Left lobe of liver (tissue), 2 donors: ENCODE data around the gene CGB3. TPM values are rescaled to one million over a fixed set of nuclear protein-coding genes. Genes with fewer than 3 reads are reported as not detected.

Experiments used
- ATAC-seq: fragments of 200-7000 bp; cut with Tn5 transposase; one replicate; pipeline ENCODE4 v1.9.1; 2020; ENCODE audit warnings: mild to moderate bottlenecking, moderate library complexity
- DNase-seq: peaks from one replicate; pipeline ENCODE4 v3.0.0-alpha.2; 2020; ENCODE audit warnings: low spot score
- total RNA-seq: library from RNA; stranded (reverse); gene quantifications from one replicate; pipeline ENCODE4 v1.2.1, GENCODE V29; 2021
- donor health status: DM: no; HTN: no; CAD: no; lungs with moderate emphysema.
- donor health status: DM: no; HTN: yes; CAD: no.

CGB3 gene
- total RNA-seq, 1 donor from 2014 or later: not detected

- DNase-seq (no peak), ATAC-seq (no peak)
Measured at GRCh38 chr19:48991011-48991609, 33.0 kb downstream of the CGB3 start.

- ATAC-seq: no peak
- DNase-seq: no peak
Measured at GRCh38 chr19:48990400-48990799, 33.7 kb downstream of the CGB3 start.

GRCh38 chr19:48989701-48990291 is 34.3 kb downstream of the CGB3 start:
- no peak for ATAC-seq
- DNase-seq: no peak

GRCh38 chr19:48988860-48989259 is 35.3 kb downstream of the CGB3 start:
- DNase-seq (no peak), ATAC-seq (no peak)

- no peak for ATAC-seq
- no peak for DNase-seq
Measured at GRCh38 chr19:48988286-48988685, 35.8 kb downstream of the CGB3 start.

- DNase-seq (no peak), ATAC-seq (no peak)
Measured at GRCh38 chr19:48987323-48987722, 36.8 kb downstream of the CGB3 start.

GRCh38 chr19:48986211-48986610 is 37.9 kb downstream of the CGB3 start:
- DNase-seq (no peak), ATAC-seq (no peak)

- ATAC-seq (no peak), DNase-seq (no peak)
Measured at GRCh38 chr19:48985711-48986110, 38.4 kb downstream of the CGB3 start.

- no peak for ATAC-seq
- no peak for DNase-seq
Measured at GRCh38 chr19:48982280-48982679, 41.9 kb downstream of the CGB3 start.

- DNase-seq (no peak), ATAC-seq (no peak)
Measured at GRCh38 chr19:48977061-48977460, 47.1 kb downstream of the CGB3 start.

- ATAC-seq: peak; percentile 54
Measured at GRCh38 chr19:48975947-48976847, 47.9 kb downstream of the CGB3 start.

More at GRCh38 chr19:48975947-48976847, 47.9 kb downstream of the CGB3 start:
- DNase-seq: no peak

Other genes starting within 250 kb of the CGB3 start
- gene BCAT2, start 213.3 kb downstream of the CGB3 start, total RNA-seq: 21.7 TPM
- 15.7 TPM for gene HSD17B14, start 187.8 kb downstream of the CGB3 start, total RNA-seq
- 7.6 TPM for gene PLEKHA4, start 155.7 kb downstream of the CGB3 start, total RNA-seq
- gene PPP1R15A, start 151.9 kb downstream of the CGB3 start, total RNA-seq: 5.7 TPM
- gene TULP2, start 125.6 kb downstream of the CGB3 start, total RNA-seq: not detected
- 300 TPM for gene NUCB1, start 124.0 kb downstream of the CGB3 start, total RNA-seq
- gene DHDH, start 90.6 kb downstream of the CGB3 start, total RNA-seq: 0.23 TPM
- 18.9 TPM for gene BAX, start 69.5 kb downstream of the CGB3 start, total RNA-seq
- gene FTL, start 59.0 kb downstream of the CGB3 start, total RNA-seq: 8,713 TPM
- 13.6 TPM for gene GYS1, start 31.0 kb downstream of the CGB3 start, total RNA-seq
- gene RUVBL2, start 30.4 kb downstream of the CGB3 start, total RNA-seq: 34.3 TPM
- gene LHB, start 7.2 kb downstream of the CGB3 start, total RNA-seq: not detected
- gene CGB2, start 7.6 kb upstream of the CGB3 start, total RNA-seq: not detected
- not detected for gene CGB1, start 12.6 kb upstream of the CGB3 start, total RNA-seq
- not detected for gene CGB5, start 19.5 kb upstream of the CGB3 start, total RNA-seq
- gene CGB8, start 24.8 kb upstream of the CGB3 start, total RNA-seq: not detected
- not detected for gene CGB7, start 33.4 kb upstream of the CGB3 start, total RNA-seq
- not detected for gene NTF4, start 40.5 kb upstream of the CGB3 start, total RNA-seq
- not detected for gene KCNA7, start 48.4 kb upstream of the CGB3 start, total RNA-seq
- gene SNRNP70, start 61.1 kb upstream of the CGB3 start, total RNA-seq: 170 TPM
- 5.5 TPM for gene LIN7B, start 90.0 kb upstream of the CGB3 start, total RNA-seq
- 2.2 TPM for gene C19orf73, start 94.8 kb upstream of the CGB3 start, total RNA-seq
- 2.3 TPM for gene PPFIA3, start 95.2 kb upstream of the CGB3 start, total RNA-seq
- not detected for gene HRC, start 131.1 kb upstream of the CGB3 start, total RNA-seq
- 15.0 TPM for gene TRPM4, start 133.5 kb upstream of the CGB3 start, total RNA-seq